HepG2 (cell line): ENCODE measurements around the gene SGMS1. TPM values are rescaled to one million over a fixed set of nuclear protein-coding genes. Genes with fewer than 3 reads are reported as not detected.

Source experiments
- HNF4G ChIP-seq, 2 experiments: sonication (generic) in 1 of 2; formaldehyde crosslinking in 1 of 2; IDR thresholded peaks; 2 replicates each; pipeline versions ENCODE4 v1.4.0 to v1.6.1; 2011 to 2020; ENCODE audit warnings: borderline replicate concordance in 2 of 2, low read depth in 2 of 2, mild to moderate bottlenecking in 2 of 2, low read length in 1 of 2, missing genetic modification reagents in 1 of 2, moderate library complexity in 1 of 2
- HNRNPK ChIP-seq: fragments of 200-400 bp; formaldehyde crosslinking; IDR thresholded peaks from 2 replicates; pipeline ENCODE4 v1.6.1; 2018; ENCODE audit warnings: low read length, low read depth, moderate library complexity, mild to moderate bottlenecking; ENCODE audit not compliant: poor library complexity, severe bottlenecking
- KLF16 ChIP-seq, 2 experiments: sonication (generic) in 1 of 2; formaldehyde crosslinking in 1 of 2; IDR thresholded peaks; 2 replicates each; pipeline versions ENCODE4 v1.6.1 to v1.8.0; 2016 to 2023; ENCODE audit warnings: missing genetic modification reagents in 2 of 2, missing compliant biosample characterization in 1 of 2
- PLRG1 ChIP-seq: fragments of 450-650 bp; conservative IDR thresholded peaks from 2 replicates; pipeline ENCODE4 v1.6.1; 2016
- SMAD1 ChIP-seq: sonication (generic); formaldehyde crosslinking; IDR thresholded peaks from 2 replicates; pipeline ENCODE4 v1.4.0; 2020; ENCODE audit warnings: missing genetic modification reagents, low read depth, mild to moderate bottlenecking, borderline replicate concordance
- ZBTB38 ChIP-seq: sonication (generic); formaldehyde crosslinking; IDR thresholded peaks from 2 replicates; pipeline ENCODE4 v1.5.1; 2020; ENCODE audit warnings: mild to moderate bottlenecking, missing genetic modification reagents
- ZMYM3 ChIP-seq: sonication (generic); formaldehyde crosslinking; IDR thresholded peaks from 2 replicates; pipeline ENCODE4 v1.5.1; 2020; ENCODE audit warnings: mild to moderate bottlenecking, missing genetic modification reagents
- ZNF329 ChIP-seq: sonication (generic); formaldehyde crosslinking; IDR thresholded peaks from 2 replicates; pipeline ENCODE4 v1.9.0; 2021; ENCODE audit warnings: low read depth, mild to moderate bottlenecking, missing genetic modification reagents
- ZNF776 ChIP-seq: sonication (generic); formaldehyde crosslinking; IDR thresholded peaks from 2 replicates; pipeline ENCODE4 v1.4.0; 2020; ENCODE audit warnings: mild to moderate bottlenecking, missing genetic modification reagents
- ZSCAN25 ChIP-seq: sonication (generic); formaldehyde crosslinking; IDR thresholded peaks from 2 replicates; pipeline ENCODE4 v1.8.0; 2022; ENCODE audit warnings: mild to moderate bottlenecking, missing genetic modification reagents
- polyA plus RNA-seq, 8 experiments: library from polyadenylated mRNA; depleted of rRNA in 3 of 8; stranded (reverse) in 7 of 8; unstranded in 1 of 8; fragments of >200 nt; fragmentation: Illumina TruSeq in 4 of 8; extraction: Trizol in 4 of 8; gene quantifications; 2 replicates each; pipeline versions ENCODE4 v1.2.1 to v1.2.3, GENCODE V29; 2011 to 2016; ENCODE audit warnings: low read depth in 4 of 8, missing spikeins in 1 of 8, mixed read lengths in 1 of 8; ENCODE audit not compliant: insufficient read depth in 1 of 8
- total RNA-seq, 5 experiments: library from RNA; depleted of rRNA; stranded (reverse); fragments of >200 nt; fragmentation: Illumina TruSeq; extraction: Trizol; gene quantifications; 2 replicates each; pipeline ENCODE4 v1.2.3, GENCODE V29; 2016; ENCODE audit warnings: low read depth in 1 of 5
- TF ChIP-seq, protein P1 (sequence below): sonication (generic); formaldehyde crosslinking; IDR thresholded peaks from 2 replicates; pipeline ENCODE4 v1.4.0; 2020; ENCODE audit warnings: missing genetic modification reagents
- TF ChIP-seq, protein P2 (sequence below): sonication (generic); formaldehyde crosslinking; IDR thresholded peaks from 2 replicates; pipeline ENCODE4 v1.9.0; 2021; ENCODE audit warnings: missing genetic modification reagents, borderline replicate concordance
- TF ChIP-seq, protein P3 (sequence below): conservative IDR thresholded peaks from 2 replicates; pipeline ENCODE4 v1.6.1; 2018; ENCODE audit warnings: missing genetic modification reagents
- TF ChIP-seq, protein P4 (sequence below): sonication (generic); formaldehyde crosslinking; IDR thresholded peaks from one replicate; pipeline ENCODE4 v1.5.1; 2020; ENCODE audit warnings: mild to moderate bottlenecking, missing genetic modification reagents; ENCODE audit errors: not compliant biosample characterization

Gene SGMS1
- total and polyA plus RNA-seq, 2 of the 13 experiments (the other 11 are each of a cell fraction or from before 2014, with no cell fraction given): 6.5 to 15.1 TPM

DNA sequence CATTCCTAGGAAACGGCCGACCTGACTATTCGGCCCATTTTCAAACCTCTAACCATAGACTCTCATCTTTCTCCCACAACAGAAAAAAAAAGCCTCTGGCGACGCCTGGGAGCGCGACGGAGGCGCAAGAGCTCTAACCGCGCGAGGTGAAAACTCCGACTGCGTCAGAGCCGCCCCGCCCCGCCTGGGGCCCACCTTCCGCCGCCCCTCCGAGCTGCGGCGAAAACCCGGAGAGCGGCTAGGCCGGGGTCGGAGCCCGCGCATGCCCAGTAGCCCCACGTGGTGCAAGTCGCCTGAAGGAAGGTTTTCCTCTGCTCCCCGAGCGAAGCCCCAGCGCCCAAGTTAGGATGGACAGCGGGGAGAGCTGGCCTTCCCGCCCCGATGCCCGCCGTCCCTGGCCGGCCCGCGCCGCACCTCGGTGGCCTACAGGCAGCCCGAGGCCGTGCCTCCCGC is 683 bp upstream of the SGMS1 start (continued):
- TF ChIP-seq, protein P1, sequence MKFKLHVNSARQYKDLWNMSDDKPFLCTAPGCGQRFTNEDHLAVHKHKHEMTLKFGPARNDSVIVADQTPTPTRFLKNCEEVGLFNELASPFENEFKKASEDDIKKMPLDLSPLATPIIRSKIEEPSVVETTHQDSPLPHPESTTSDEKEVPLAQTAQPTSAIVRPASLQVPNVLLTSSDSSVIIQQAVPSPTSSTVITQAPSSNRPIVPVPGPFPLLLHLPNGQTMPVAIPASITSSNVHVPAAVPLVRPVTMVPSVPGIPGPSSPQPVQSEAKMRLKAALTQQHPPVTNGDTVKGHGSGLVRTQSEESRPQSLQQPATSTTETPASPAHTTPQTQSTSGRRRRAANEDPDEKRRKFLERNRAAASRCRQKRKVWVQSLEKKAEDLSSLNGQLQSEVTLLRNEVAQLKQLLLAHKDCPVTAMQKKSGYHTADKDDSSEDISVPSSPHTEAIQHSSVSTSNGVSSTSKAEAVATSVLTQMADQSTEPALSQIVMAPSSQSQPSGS (CRISPR knock-in tag): peak; percentile 52
- no peak for TF ChIP-seq PLRG1
- no peak for TF ChIP-seq SMAD1
- peak; percentile 60; the same call in 1 of the 2 replicates for TF ChIP-seq ZBTB38
- peak; percentile 13; the same call in 1 of the 2 replicates for TF ChIP-seq ZSCAN25 (CRISPR knock-in tag)
- TF ChIP-seq, protein P2, sequence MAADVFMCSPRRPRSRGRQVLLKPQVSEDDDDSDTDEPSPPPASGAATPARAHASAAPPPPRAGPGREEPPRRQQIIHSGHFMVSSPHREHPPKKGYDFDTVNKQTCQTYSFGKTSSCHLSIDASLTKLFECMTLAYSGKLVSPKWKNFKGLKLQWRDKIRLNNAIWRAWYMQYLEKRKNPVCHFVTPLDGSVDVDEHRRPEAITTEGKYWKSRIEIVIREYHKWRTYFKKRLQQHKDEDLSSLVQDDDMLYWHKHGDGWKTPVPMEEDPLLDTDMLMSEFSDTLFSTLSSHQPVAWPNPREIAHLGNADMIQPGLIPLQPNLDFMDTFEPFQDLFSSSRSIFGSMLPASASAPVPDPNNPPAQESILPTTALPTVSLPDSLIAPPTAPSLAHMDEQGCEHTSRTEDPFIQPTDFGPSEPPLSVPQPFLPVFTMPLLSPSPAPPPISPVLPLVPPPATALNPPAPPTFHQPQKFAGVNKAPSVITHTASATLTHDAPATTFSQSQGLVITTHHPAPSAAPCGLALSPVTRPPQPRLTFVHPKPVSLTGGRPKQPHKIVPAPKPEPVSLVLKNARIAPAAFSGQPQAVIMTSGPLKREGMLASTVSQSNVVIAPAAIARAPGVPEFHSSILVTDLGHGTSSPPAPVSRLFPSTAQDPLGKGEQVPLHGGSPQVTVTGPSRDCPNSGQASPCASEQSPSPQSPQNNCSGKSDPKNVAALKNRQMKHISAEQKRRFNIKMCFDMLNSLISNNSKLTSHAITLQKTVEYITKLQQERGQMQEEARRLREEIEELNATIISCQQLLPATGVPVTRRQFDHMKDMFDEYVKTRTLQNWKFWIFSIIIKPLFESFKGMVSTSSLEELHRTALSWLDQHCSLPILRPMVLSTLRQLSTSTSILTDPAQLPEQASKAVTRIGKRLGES: no peak
- no peak for TF ChIP-seq HNRNPK
- TF ChIP-seq, protein P3, sequence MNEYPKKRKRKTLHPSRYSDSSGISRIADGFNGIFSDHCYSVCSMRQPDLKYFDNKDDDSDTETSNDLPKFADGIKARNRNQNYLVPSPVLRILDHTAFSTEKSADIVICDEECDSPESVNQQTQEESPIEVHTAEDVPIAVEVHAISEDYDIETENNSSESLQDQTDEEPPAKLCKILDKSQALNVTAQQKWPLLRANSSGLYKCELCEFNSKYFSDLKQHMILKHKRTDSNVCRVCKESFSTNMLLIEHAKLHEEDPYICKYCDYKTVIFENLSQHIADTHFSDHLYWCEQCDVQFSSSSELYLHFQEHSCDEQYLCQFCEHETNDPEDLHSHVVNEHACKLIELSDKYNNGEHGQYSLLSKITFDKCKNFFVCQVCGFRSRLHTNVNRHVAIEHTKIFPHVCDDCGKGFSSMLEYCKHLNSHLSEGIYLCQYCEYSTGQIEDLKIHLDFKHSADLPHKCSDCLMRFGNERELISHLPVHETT: 0 out of 2 replicates have a peak, but pooled peaks have one; percentile 60
- TF ChIP-seq HNF4G (IDR thresholded peaks at IDR 0.05; ENCODE audit: borderline replicate concordance, low read depth, low read length): peak; percentile 31; the same call in 1 of the 2 replicates
- TF ChIP-seq HNF4G (CRISPR knock-in tag; IDR thresholded peaks at IDR 0.05; ENCODE audit: borderline replicate concordance, low read depth): no peak
- 0 out of 2 replicates have a peak, but pooled peaks have one; percentile 65 for TF ChIP-seq ZNF329
- no peak for TF ChIP-seq ZMYM3 (CRISPR knock-in tag)
- TF ChIP-seq, protein P4, sequence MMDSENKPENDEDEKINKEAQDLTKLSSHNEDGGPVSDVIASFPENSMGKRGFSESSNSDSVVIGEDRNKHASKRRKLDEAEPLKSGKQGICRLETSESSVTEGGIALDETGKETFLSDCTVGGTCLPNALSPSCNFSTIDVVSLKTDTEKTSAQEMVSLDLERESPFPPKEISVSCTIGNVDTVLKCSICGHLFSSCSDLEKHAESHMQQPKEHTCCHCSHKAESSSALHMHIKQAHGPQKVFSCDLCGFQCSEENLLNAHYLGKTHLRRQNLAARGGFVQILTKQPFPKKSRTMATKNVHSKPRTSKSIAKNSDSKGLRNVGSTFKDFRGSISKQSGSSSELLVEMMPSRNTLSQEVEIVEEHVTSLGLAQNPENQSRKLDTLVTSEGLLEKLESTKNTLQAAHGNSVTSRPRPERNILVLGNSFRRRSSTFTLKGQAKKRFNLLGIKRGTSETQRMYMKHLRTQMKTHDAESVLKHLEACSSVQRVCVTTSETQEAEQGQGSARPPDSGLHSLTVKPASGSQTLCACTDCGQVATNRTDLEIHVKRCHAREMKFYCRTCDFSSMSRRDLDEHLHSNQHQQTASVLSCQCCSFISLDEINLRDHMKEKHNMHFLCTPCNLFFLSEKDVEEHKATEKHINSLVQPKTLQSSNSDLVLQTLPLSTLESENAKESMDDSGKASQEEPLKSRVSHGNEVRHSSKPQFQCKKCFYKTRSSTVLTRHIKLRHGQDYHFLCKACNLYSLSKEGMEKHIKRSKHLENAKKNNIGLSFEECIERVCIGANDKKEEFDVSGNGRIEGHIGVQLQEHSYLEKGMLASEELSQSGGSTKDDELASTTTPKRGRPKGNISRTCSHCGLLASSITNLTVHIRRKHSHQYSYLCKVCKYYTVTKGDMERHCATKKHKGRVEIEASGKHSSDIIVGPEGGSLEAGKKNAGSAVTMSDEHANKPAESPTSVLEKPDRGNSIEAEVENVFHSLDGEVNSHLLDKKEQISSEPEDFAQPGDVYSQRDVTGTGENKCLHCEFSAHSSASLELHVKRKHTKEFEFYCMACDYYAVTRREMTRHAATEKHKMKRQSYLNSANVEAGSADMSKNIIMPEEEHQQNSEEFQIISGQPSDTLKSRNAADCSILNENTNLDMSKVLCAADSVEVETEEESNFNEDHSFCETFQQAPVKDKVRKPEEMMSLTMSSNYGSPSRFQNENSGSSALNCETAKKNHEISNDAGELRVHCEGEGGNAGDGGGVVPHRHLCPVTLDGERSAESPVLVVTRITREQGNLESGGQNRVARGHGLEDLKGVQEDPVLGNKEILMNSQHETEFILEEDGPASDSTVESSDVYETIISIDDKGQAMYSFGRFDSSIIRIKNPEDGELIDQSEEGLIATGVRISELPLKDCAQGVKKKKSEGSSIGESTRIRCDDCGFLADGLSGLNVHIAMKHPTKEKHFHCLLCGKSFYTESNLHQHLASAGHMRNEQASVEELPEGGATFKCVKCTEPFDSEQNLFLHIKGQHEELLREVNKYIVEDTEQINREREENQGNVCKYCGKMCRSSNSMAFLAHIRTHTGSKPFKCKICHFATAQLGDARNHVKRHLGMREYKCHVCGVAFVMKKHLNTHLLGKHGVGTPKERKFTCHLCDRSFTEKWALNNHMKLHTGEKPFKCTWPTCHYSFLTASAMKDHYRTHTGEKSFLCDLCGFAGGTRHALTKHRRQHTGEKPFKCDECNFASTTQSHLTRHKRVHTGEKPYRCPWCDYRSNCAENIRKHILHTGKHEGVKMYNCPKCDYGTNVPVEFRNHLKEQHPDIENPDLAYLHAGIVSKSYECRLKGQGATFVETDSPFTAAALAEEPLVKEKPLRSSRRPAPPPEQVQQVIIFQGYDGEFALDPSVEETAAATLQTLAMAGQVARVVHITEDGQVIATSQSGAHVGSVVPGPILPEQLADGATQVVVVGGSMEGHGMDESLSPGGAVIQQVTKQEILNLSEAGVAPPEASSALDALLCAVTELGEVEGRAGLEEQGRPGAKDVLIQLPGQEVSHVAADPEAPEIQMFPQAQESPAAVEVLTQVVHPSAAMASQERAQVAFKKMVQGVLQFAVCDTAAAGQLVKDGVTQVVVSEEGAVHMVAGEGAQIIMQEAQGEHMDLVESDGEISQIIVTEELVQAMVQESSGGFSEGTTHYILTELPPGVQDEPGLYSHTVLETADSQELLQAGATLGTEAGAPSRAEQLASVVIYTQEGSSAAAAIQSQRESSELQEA (CRISPR knock-in tag): peak; percentile 93
- TF ChIP-seq KLF16 (CRISPR knock-in tag; IDR thresholded peaks at IDR 0.05): no peak; a peak in 1 of 4 replicates
- peak; percentile 94; the same call in 1 of the 2 replicates for TF ChIP-seq ZNF776 (CRISPR knock-in tag)
